ENCODE results near the gene OGFOD3. TPM values are rescaled to one million over a fixed set of nuclear protein-coding genes. Genes with fewer than 3 reads are reported as not detected.
"Not testable (repeated sequence)": the region's sequence is repeated elsewhere in the genome, so short reads cannot be mapped to it uniquely, and the experiment has no call there.

OGFOD3 gene
- total and polyA plus RNA-seq, 9 of the 15 experiments (the other 6 are each of a cell fraction or from before 2014, with no cell fraction given), result 0.69 to 44.7 (median 18.9) TPM

GRCh38 chr17:82373731-82374625 lies 44.4 kb downstream of the OGFOD3 start (continued):
- TF ChIP-seq ARID3B (CRISPR knock-in tag; IDR thresholded peaks at IDR 0.05; ENCODE audit: borderline replicate concordance) (no peak), MITF (IDR thresholded peaks at IDR 0.05) (no peak), TRIM24 (IDR thresholded peaks at IDR 0.05) (no peak), HLTF (IDR thresholded peaks at IDR 0.05) (no peak), ZNF512 (tag; IDR thresholded peaks at IDR 0.05) (no peak)

- POLR2A ChIA-PET, result interaction anchor here (0.6 to 1.0 kb wide), 2 partner anchors 8 to 329 kb away, joined by 3 to 4 read pairs; no protein-coding TSS in a partner anchor
- BruUV-seq (replicated peaks); H4K20me1 ChIP-seq (replicated peaks; ENCODE audit: control insufficient read depth, insufficient read depth, low read length); intact Hi-C loops (cut with micrococcal nuclease); H3K36me3 ChIP-seq (ENCODE audit: control insufficient read depth, insufficient read depth, low read length); H3K9me3 ChIP-seq (replicated peaks; ENCODE audit: control insufficient read depth, insufficient read depth, low read depth, low read length); H3K27me3 ChIP-seq (ENCODE audit: control insufficient read depth in 2 of 2, insufficient read depth in 2 of 2, low read length in 2 of 2); H3K4me3 ChIP-seq; DNase-seq (ENCODE audit: extremely low read depth in 1 of 4, low spot score in 3 of 4); CTCF ChIA-PET (ENCODE audit: low intra/inter-chr PET ratio); H3K79me2 ChIP-seq (ENCODE audit: control insufficient read depth, insufficient read depth, low read length); H3K9me1 ChIP-seq (ENCODE audit: control insufficient read depth, insufficient read depth, low read length); in situ Hi-C loops (cut with MboI); H3K4me2 ChIP-seq (ENCODE audit: insufficient read depth, low read length); ATAC-seq: not testable (repeated sequence)
- peaks cover 4 to 50% of the 10 kb centered on the region in 2 experiments; a peak in 4 of 5 replicates for H3K4me1 ChIP-seq (replicated peaks in 1 of 2; ENCODE audit: control insufficient read depth in 2 of 2, insufficient read depth in 2 of 2, low read length in 2 of 2)
- peak overlapping the region in 1 of 2 experiments; percentile 84; a peak in 2 of 4 replicates for H3K9ac ChIP-seq (ENCODE audit: insufficient read depth in 1 of 2, low read depth in 2 of 2, low read length in 2 of 2)
- 82% methylated on average over 8 of the region's 10 CpGs for WGBS (ENCODE audit: insufficient coverage, low coverage, missing lambda C conversion rate)
- H3K27ac ChIP-seq (ENCODE audit: extremely low read depth, low read depth, low read length), result peak overlapping the region; percentile 56; the same call in 1 of the 3 replicates
- peak overlapping the region; percentile 88 for H2AFZ ChIP-seq (ENCODE audit: low read depth, low read length)
- peak; percentile 65 for FAIRE-seq
Observed at GRCh38 chr17:82373072-82373452, 45.3 kb downstream of the OGFOD3 start.
